A549 (cell line): ENCODE results near the gene ARID1B. TPM values are rescaled to one million over a fixed set of nuclear protein-coding genes. Genes with fewer than 3 reads are reported as not detected.

Experiments used
- ATAC-seq, 2 experiments: fragments of 200-7000 bp in 1 of 2; fragments of >200 bp in 1 of 2; cut with Nextera tagmentation in 1 of 2; cut with Tn5 transposase in 1 of 2; 3 replicates each; pipeline versions ENCODE4 v1.8.0 to v1.9.1; 2018 to 2020; ENCODE audit warnings: mild to moderate bottlenecking in 1 of 2, moderate library complexity in 1 of 2
- CTCF ChIA-PET: fragments of 300-600 bp; sonication (Branson Sonifier 250); formaldehyde crosslinking; extraction: SDS; loops from one replicate; lab custom pipeline; 2021; ENCODE audit warnings: antibody characterized with exemption, inconsistent platforms; lab: Yijun Ruan, JAX
- POLR2A ChIA-PET: fragments of 350-600 bp; formaldehyde crosslinking; extraction: SDS; loops from one replicate; lab custom pipeline; 2021; ENCODE audit warnings: antibody characterized with exemption, inconsistent platforms; lab: Yijun Ruan, JAX
- DNase-seq, 2 experiments: peaks; one replicate each; pipeline versions ENCODE4 v3.0.0 to v3.0.0-alpha.2; 2011 to 2016; ENCODE audit warnings: low read depth in 1 of 2, low spot score in 1 of 2
- FAIRE-seq: peaks from 2 replicates; lab custom pipeline; 2011; peaks lifted over from hg19 to GRCh38; lab: Jason Lieb, UNC
- H3K27ac ChIP-seq, 2 experiments: fragments of >200 bp; sonication (Bioruptor Twin); formaldehyde crosslinking; 3 replicates each; pipeline ENCODE4 v1.5.1; 2016 to 2017
- H3K4me1 ChIP-seq: fragments of >200 bp; sonication (Bioruptor Twin); formaldehyde crosslinking; 3 replicates; pipeline ENCODE4 v1.6.1; 2016
- H3K4me2 ChIP-seq: fragments of >200 bp; sonication (Bioruptor Twin); formaldehyde crosslinking; 3 replicates; pipeline ENCODE4 v1.6.1; 2016
- H3K4me3 ChIP-seq: fragments of >200 bp; sonication (Bioruptor Twin); formaldehyde crosslinking; 3 replicates; pipeline ENCODE4 v1.5.1; 2016
- H3K9me3 ChIP-seq: fragments of >200 bp; sonication (Bioruptor Twin); formaldehyde crosslinking; 3 replicates; pipeline ENCODE4 v1.6.1; 2016
- BCL3 ChIP-seq: fragments of >200 bp; sonication (Bioruptor Twin); formaldehyde crosslinking; IDR thresholded peaks from 3 replicates; pipeline ENCODE4 v1.6.1; 2016
- BHLHE40 ChIP-seq: IDR thresholded peaks from 2 replicates; pipeline ENCODE4 v1.6.1; 2012; ENCODE audit warnings: low read depth, low read length, inconsistent platforms
- CBX2 ChIP-seq: fragments of 200-600 bp; sonication (generic); IDR thresholded peaks from 2 replicates; pipeline ENCODE4 v1.6.1; 2016; ENCODE audit warnings: low read depth, mild to moderate bottlenecking, borderline replicate concordance
- CHD2 ChIP-seq: fragments of 150-350 bp; IDR thresholded peaks from 2 replicates; pipeline ENCODE4 v1.6.1; 2014; ENCODE audit warnings: low read length; ENCODE audit not compliant: partially characterized antibody
- EHF ChIP-seq: fragments of 250-450 bp; sonication (Bioruptor Pico); IDR thresholded peaks from 2 replicates; pipeline ENCODE4 v1.5.0; 2020; ENCODE audit warnings: mild to moderate bottlenecking
- ESRRA ChIP-seq: fragments of 150-350 bp; IDR thresholded peaks from 2 replicates; pipeline ENCODE4 v1.6.1; 2014; ENCODE audit warnings: mild to moderate bottlenecking, low read length, borderline replicate concordance
- FOSB ChIP-seq: fragments of 250-450 bp; sonication (Bioruptor Pico); IDR thresholded peaks from 2 replicates; pipeline ENCODE4 v1.5.0; 2020; ENCODE audit warnings: mild to moderate bottlenecking, moderate library complexity
- FOSL2 ChIP-seq, 2 experiments: fragments of 450-650 bp in 1 of 2; fragments of >200 bp in 1 of 2; sonication (Bioruptor Twin) in 1 of 2; formaldehyde crosslinking; IDR thresholded peaks; 2 replicates each; pipeline versions ENCODE4 v1.5.0 to v1.6.1; 2016 to 2020; ENCODE audit warnings: mild to moderate bottlenecking in 1 of 2, moderate library complexity in 1 of 2
- HDAC2 ChIP-seq: fragments of 200-600 bp; sonication (generic); IDR thresholded peaks from 2 replicates; pipeline ENCODE4 v1.6.1; 2016
- HEYL ChIP-seq: fragments of 250-450 bp; sonication (Bioruptor Pico); IDR thresholded peaks from 2 replicates; pipeline ENCODE4 v1.8.0; 2021; ENCODE audit warnings: mild to moderate bottlenecking, moderate library complexity
- JUNB ChIP-seq: fragments of >200 bp; sonication (Bioruptor Twin); formaldehyde crosslinking; IDR thresholded peaks from 2 replicates; pipeline ENCODE4 v1.6.1; 2016
- KDM1A ChIP-seq: fragments of 200-600 bp; sonication (generic); IDR thresholded peaks from 2 replicates; pipeline ENCODE4 v1.6.1; 2016; ENCODE audit warnings: low read depth, mild to moderate bottlenecking
- KDM5A ChIP-seq: fragments of 200-600 bp; sonication (generic); IDR thresholded peaks from 2 replicates; pipeline ENCODE4 v1.6.1; 2016; ENCODE audit warnings: antibody characterized with exemption, mild to moderate bottlenecking
- MAX ChIP-seq: IDR thresholded peaks from 2 replicates; pipeline ENCODE4 v1.6.1; 2012
- MAZ ChIP-seq: fragments of 150-350 bp; IDR thresholded peaks from 2 replicates; pipeline ENCODE4 v1.6.1; 2014; ENCODE audit warnings: antibody characterized with exemption, low read depth, low read length, borderline replicate concordance
- MYC ChIP-seq: IDR thresholded peaks from 2 replicates; pipeline ENCODE4 v1.6.1; 2012; ENCODE audit warnings: mild to moderate bottlenecking, inconsistent platforms, low read length, improper control_type of control experiment, borderline replicate concordance
- NPAS2 ChIP-seq: fragments of 250-450 bp; sonication (Bioruptor Pico); IDR thresholded peaks from 2 replicates; pipeline ENCODE4 v1.8.0; 2022; ENCODE audit warnings: mild to moderate bottlenecking, moderate library complexity, borderline replicate concordance
- NR3C1 ChIP-seq: fragments of >200 bp; sonication (Bioruptor Twin); formaldehyde crosslinking; IDR thresholded peaks from 3 replicates; pipeline ENCODE4 v1.6.1; 2017
- PHF8 ChIP-seq: fragments of 200-600 bp; sonication (generic); IDR thresholded peaks from 2 replicates; pipeline ENCODE4 v1.6.1; 2016; ENCODE audit warnings: low read depth, mild to moderate bottlenecking, antibody characterized with exemption, moderate library complexity, borderline replicate concordance
- RARB ChIP-seq: fragments of 250-450 bp; sonication (Bioruptor Pico); IDR thresholded peaks from 2 replicates; pipeline ENCODE4 v1.8.0; 2021; ENCODE audit warnings: mild to moderate bottlenecking, moderate library complexity
- TFCP2L1 ChIP-seq: fragments of 250-450 bp; sonication (Bioruptor Pico); IDR thresholded peaks from 2 replicates; pipeline ENCODE4 v1.5.0; 2021; ENCODE audit warnings: mild to moderate bottlenecking
- TP53 ChIP-seq: fragments of 250-450 bp; sonication (Bioruptor Pico); IDR thresholded peaks from 2 replicates; pipeline ENCODE4 v1.5.0; 2021; ENCODE audit warnings: mild to moderate bottlenecking, moderate library complexity
- USF2 ChIP-seq: fragments of 450-650 bp; IDR thresholded peaks from 2 replicates; pipeline ENCODE4 v1.6.1; 2014; ENCODE audit warnings: antibody characterized with exemption
- ZFP36 ChIP-seq: fragments of 450-650 bp; IDR thresholded peaks from 2 replicates; pipeline ENCODE4 v1.6.1; 2014; ENCODE audit warnings: borderline replicate concordance; ENCODE audit not compliant: partially characterized antibody
- WGBS: methylation state at CpG from one replicate; pipeline ENCODE4 v1.1.6; 2017; ENCODE audit errors: missing lambda C conversion rate; 5-methylcytosine and 5-hydroxymethylcytosine counted together
- polyA plus RNA-seq, 4 experiments: library from polyadenylated mRNA; depleted of rRNA in 3 of 4; stranded (reverse); fragments of >200 nt; fragmentation: RNase III in 1 of 4; extraction: RNeasy Plus Mini Kit Qiagen cat#74134 plus additional on column Dnase treatment in 1 of 4; gene quantifications; 2 replicates in 3 of 4; 3 replicates in 1 of 4; pipeline ENCODE4 v1.2.3, GENCODE V29; 2011 to 2017
- TF ChIP-seq, protein P1 (sequence below): fragments of 250-450 bp; sonication (Bioruptor Pico); IDR thresholded peaks from 2 replicates; pipeline ENCODE4 v1.5.0; 2020; ENCODE audit warnings: low read depth, mild to moderate bottlenecking, moderate library complexity
- TF ChIP-seq, protein P2 (sequence below): fragments of >200 bp; sonication (Bioruptor Twin); formaldehyde crosslinking; IDR thresholded peaks from 2 replicates; pipeline ENCODE4 v1.6.1; 2016
- TF ChIP-seq, protein P3 (sequence below): IDR thresholded peaks from 2 replicates; pipeline ENCODE4 v1.6.1; 2012
- TF ChIP-seq, protein P4 (sequence below): fragments of 200-600 bp; sonication (generic); IDR thresholded peaks from 2 replicates; pipeline ENCODE4 v1.6.1; 2016; ENCODE audit warnings: antibody characterized with exemption, mild to moderate bottlenecking, moderate library complexity

ARID1B gene
- polyA plus RNA-seq, 2 of the 4 experiments (the other 2 are of a cell fraction), result 13.5 to 16.3 TPM

DNA sequence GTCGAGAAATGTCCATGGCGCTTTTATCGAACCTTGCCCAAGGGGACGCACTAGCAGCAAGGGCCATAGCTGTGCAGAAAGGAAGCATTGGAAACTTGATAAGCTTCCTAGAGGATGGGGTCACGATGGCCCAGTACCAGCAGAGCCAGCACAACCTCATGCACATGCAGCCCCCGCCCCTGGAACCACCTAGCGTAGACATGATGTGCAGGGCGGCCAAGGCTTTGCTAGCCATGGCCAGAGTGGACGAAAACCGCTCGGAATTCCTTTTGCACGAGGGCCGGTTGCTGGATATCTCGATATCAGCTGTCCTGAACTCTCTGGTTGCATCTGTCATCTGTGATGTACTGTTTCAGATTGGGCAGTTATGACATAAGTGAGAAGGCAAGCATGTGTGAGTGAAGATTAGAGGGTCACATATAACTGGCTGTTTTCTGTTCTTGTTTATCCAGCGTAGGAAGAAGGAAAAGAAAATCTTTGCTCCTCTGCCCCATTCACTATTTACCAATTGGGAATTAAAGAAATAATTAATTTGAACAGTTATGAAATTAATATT, 430.4 kb downstream of the ARID1B start:
- Histone ChIP-seq H3K27ac (no peak overlapping the region), H3K9me3 (no peaks in the 10 kb centered on the region)
- DNase-seq, result no peak
- TF ChIP-seq TFCP2L1 (CRISPR knock-in tag), result no peak
- TF ChIP-seq BHLHE40, result no peak
- no peak for TF ChIP-seq EHF
- TF ChIP-seq CBX2, result no peak
- no peak for TF ChIP-seq RARB (CRISPR knock-in tag)
- TF ChIP-seq ZFP36, result no peak
- TF ChIP-seq KDM1A, result no peak
- no peak for TF ChIP-seq NR3C1
- TF ChIP-seq KDM5A, result no peak
- no peak for TF ChIP-seq FOSB (CRISPR knock-in tag)
- no peak for TF ChIP-seq USF2
- TF ChIP-seq BCL3, result no peak
- no peak for TF ChIP-seq MYC
- no peak for TF ChIP-seq ESRRA
- TF ChIP-seq PHF8, result no peak
- no peak for TF ChIP-seq CHD2
- TF ChIP-seq, protein P1, sequence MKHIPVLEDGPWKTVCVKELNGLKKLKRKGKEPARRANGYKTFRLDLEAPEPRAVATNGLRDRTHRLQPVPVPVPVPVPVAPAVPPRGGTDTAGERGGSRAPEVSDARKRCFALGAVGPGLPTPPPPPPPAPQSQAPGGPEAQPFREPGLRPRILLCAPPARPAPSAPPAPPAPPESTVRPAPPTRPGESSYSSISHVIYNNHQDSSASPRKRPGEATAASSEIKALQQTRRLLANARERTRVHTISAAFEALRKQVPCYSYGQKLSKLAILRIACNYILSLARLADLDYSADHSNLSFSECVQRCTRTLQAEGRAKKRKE (CRISPR knock-in tag), result no peak
- TF ChIP-seq TP53 (CRISPR knock-in tag), result no peak
- TF ChIP-seq, protein P2, sequence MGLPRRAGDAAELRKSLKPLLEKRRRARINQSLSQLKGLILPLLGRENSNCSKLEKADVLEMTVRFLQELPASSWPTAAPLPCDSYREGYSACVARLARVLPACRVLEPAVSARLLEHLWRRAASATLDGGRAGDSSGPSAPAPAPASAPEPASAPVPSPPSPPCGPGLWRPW, result no peak
- TF ChIP-seq, all 56 proteins: peak for 0
- 93% methylated on average over 15 of the region's 15 CpGs for WGBS
- Histone ChIP-seq H3K4me2 (no peak overlapping the region), H3K4me1 (no peaks in the 10 kb centered on the region), H3K4me3 (no peak overlapping the region)
- FAIRE-seq, result no peak
- no peak for ATAC-seq
- ChIA-PET CTCF (no interaction called here), POLR2A (no interaction called here)

DNA sequence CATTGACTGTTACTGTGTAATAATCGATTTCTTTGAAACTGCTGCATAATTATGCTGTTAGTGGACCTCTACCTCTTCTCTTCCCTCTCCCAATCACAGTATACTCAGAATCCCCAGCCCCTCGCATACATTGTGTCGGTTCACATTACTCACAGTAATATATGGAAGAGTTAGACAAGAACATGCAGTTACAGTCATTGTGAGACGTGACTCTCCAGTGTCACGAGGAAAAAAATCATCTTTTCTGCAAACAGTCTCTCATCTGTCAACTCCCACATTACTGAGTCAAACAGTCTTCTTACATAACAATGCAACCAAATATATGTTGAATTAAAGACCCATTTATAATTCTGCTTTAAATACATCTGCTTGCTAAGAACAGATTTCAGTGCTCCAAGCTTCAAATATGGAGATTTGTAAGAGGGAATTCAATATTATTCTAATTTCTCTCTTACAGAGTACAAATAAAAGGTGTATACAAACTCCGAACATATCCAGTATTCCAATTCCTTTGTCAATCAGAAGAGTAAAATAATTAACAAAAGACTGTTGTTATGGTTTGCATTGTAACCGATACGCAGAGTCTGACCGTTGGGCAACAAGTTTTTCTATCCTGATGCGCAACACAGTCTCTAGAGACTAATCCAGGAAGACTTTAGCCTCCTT, 432.8 kb downstream of the ARID1B start:
- POLR2A ChIA-PET, result no interaction called here
- Histone ChIP-seq H3K27ac (no peak overlapping the region), H3K4me1 (no peaks in the 10 kb centered on the region), H3K4me2 (no peak overlapping the region), H3K4me3 (no peak overlapping the region), H3K9me3 (no peaks in the 10 kb centered on the region)
- CTCF ChIA-PET, result interaction anchor here (0.9 to 1.7 kb wide), 3 partner anchors 11 to 71 kb away, joined by 3 to 5 read pairs (median 3); no protein-coding TSS in a partner anchor
- 83% methylated on average over 10 of the region's 10 CpGs for WGBS
- FAIRE-seq, result no peak
- no peak for DNase-seq
- no peak for ATAC-seq
- TF ChIP-seq MAZ, result no peak
- no peak for TF ChIP-seq HDAC2
- no peak for TF ChIP-seq NPAS2 (CRISPR knock-in tag)
- TF ChIP-seq MAX, result no peak
- TF ChIP-seq FOSB (CRISPR knock-in tag), result no peak
- TF ChIP-seq, protein P3, sequence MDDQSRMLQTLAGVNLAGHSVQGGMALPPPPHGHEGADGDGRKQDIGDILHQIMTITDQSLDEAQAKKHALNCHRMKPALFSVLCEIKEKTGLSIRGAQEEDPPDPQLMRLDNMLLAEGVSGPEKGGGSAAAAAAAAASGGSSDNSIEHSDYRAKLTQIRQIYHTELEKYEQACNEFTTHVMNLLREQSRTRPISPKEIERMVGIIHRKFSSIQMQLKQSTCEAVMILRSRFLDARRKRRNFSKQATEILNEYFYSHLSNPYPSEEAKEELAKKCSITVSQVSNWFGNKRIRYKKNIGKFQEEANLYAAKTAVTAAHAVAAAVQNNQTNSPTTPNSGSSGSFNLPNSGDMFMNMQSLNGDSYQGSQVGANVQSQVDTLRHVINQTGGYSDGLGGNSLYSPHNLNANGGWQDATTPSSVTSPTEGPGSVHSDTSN, result no peak
- no peak for TF ChIP-seq HEYL
- TF ChIP-seq FOSL2 (IDR thresholded peaks at IDR 0.05), result no peak
- TF ChIP-seq FOSL2 (CRISPR knock-in tag; IDR thresholded peaks at IDR 0.05), result no peak
- TF ChIP-seq, protein P4, sequence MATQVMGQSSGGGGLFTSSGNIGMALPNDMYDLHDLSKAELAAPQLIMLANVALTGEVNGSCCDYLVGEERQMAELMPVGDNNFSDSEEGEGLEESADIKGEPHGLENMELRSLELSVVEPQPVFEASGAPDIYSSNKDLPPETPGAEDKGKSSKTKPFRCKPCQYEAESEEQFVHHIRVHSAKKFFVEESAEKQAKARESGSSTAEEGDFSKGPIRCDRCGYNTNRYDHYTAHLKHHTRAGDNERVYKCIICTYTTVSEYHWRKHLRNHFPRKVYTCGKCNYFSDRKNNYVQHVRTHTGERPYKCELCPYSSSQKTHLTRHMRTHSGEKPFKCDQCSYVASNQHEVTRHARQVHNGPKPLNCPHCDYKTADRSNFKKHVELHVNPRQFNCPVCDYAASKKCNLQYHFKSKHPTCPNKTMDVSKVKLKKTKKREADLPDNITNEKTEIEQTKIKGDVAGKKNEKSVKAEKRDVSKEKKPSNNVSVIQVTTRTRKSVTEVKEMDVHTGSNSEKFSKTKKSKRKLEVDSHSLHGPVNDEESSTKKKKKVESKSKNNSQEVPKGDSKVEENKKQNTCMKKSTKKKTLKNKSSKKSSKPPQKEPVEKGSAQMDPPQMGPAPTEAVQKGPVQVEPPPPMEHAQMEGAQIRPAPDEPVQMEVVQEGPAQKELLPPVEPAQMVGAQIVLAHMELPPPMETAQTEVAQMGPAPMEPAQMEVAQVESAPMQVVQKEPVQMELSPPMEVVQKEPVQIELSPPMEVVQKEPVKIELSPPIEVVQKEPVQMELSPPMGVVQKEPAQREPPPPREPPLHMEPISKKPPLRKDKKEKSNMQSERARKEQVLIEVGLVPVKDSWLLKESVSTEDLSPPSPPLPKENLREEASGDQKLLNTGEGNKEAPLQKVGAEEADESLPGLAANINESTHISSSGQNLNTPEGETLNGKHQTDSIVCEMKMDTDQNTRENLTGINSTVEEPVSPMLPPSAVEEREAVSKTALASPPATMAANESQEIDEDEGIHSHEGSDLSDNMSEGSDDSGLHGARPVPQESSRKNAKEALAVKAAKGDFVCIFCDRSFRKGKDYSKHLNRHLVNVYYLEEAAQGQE, result no peak
- no peak for TF ChIP-seq JUNB
